ENCODE measurements around the gene FBXO3. TPM values are rescaled to one million over a fixed set of nuclear protein-coding genes. Genes with fewer than 3 reads are reported as not detected.

The FBXO3 gene, protein sequence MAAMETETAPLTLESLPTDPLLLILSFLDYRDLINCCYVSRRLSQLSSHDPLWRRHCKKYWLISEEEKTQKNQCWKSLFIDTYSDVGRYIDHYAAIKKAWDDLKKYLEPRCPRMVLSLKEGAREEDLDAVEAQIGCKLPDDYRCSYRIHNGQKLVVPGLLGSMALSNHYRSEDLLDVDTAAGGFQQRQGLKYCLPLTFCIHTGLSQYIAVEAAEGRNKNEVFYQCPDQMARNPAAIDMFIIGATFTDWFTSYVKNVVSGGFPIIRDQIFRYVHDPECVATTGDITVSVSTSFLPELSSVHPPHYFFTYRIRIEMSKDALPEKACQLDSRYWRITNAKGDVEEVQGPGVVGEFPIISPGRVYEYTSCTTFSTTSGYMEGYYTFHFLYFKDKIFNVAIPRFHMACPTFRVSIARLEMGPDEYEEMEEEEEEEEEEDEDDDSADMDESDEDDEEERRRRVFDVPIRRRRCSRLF
- total RNA-seq (2021; ENCODE audit: unreplicated experiment) (27.2 TPM), Bru-seq, nascent RNA (percentile 74 among the genes with signal in this experiment), BruChase-seq, experiment 1, labeled RNA remaining after a 6-hour chase (percentile 82 among the genes with signal in this experiment), BruChase-seq, experiment 2, labeled RNA remaining after a 2-hour chase (percentile 78 among the genes with signal in this experiment)
- polyA plus RNA-seq (2012) = 15.2 and 22.8 TPM in 2 replicates
- long read RNA-seq, transcript FBXO3-201 (11 exons, 2,397 nt) = major isoform, 45 of 67 reads
- long read RNA-seq, transcript FBXO3-202 (10 exons, 1,672 nt) = minor isoform, 6 of 67 reads
- long read RNA-seq, partial matches to known transcripts = 3 of 67 reads
- long read RNA-seq, other reads (novel, unspliced or antisense) = 13 of 67 reads

DNA sequence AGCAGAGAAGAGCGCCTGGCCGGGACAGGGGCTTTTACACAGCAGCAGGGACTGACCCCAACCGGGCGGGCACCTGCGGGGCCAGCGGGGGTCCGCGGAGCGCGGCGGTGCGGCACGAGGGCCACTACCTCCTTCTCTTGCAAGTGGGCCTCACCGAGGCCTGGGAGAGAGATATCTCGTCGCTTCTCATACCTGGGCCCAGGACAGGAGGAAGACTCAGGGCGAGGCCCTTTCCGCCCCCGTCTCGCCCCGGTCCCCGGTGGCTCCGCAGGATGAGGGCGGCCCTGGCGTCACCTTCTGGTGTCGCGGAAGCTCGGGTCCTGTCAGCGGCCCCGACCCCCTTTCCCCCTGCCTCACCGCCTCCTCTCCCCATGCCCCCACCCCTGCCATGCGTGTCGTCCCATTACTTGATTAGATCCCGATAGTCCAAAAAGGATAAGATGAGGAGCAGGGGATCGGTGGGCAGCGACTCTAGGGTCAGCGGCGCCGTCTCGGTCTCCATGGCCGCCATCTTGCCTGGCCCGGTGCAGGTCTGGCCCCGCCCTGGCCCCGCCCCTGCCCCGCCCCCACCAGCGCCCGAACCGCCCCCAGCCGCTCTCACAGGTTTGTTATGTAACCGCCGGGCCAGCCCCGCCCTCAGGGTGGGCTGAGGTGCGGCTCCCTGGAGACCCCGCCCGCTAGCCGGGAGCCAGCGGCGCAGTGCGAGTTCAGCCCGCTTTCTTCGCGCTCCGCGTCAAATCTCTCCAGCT is at the start of gene FBXO3:
Gene FBXO3, minus strand, starts transcription at position 534 of the 749 bp plus-strand sequence. Its CDS starts 23 bp downstream, at position 511.
- peak within 1 kb of the TSS; percentile 88 for H2AFZ ChIP-seq (ENCODE audit: low read depth, low read length, poor library complexity, severe bottlenecking)
- H3K36me3 ChIP-seq (ENCODE audit: control insufficient read depth in 1 of 2, insufficient read depth in 2 of 2, low read length in 2 of 2) = peaks cover 0 to 5% of the 10 kb centered on the region in 2 experiments; a peak in 2 of 4 replicates
- DNase-seq (ENCODE audit: low read depth, low spot score) = peak; percentile 40
- peak within 1 kb of the TSS; percentile 83 for H3K9ac ChIP-seq (ENCODE audit: low read length)
- peak; percentile 92 for ATAC-seq
- H4K20me1 ChIP-seq (ENCODE audit: insufficient read depth) = no peaks in the 10 kb centered on the region; the same call in 1 of the 2 replicates
- H3K79me2 ChIP-seq (ENCODE audit: insufficient read depth, low read length) = peaks cover 18% of the 10 kb centered on the region
- intact Hi-C loops (cut with micrococcal nuclease) = no loop called here
- H3K9me3 ChIP-seq (ENCODE audit: control insufficient read depth in 1 of 2, insufficient read depth in 1 of 2, low read depth in 1 of 2, low read length in 2 of 2) = no peaks in the 10 kb centered on the region
- H3K27ac ChIP-seq (ENCODE audit: low read depth, low read length) = peak within 1 kb of the TSS; percentile 24; the same call in 1 of the 2 replicates
- H3K4me1 ChIP-seq (ENCODE audit: control insufficient read depth in 1 of 2, insufficient read depth in 2 of 2, low read length in 2 of 2) = peaks cover 7 to 31% of the 10 kb centered on the region in 2 experiments; a peak in 3 of 4 replicates
- no peaks in the 10 kb centered on the region for H3K27me3 ChIP-seq (ENCODE audit: insufficient read depth, low read length)
- H3K4me2 ChIP-seq (ENCODE audit: low read length) = peak within 1 kb of the TSS; percentile 79
- RAD21 ChIA-PET (ENCODE audit: low non-redundant PET in 1 of 2, low total read pairs in 2 of 2, uncharacterized antibody in 2 of 2, unreplicated experiment in 2 of 2) = no interaction called here
- POLR2A ChIA-PET = no interaction called here
- H3K9me2 ChIP-seq (ENCODE audit: insufficient read depth) = no peaks in the 10 kb centered on the region
- TSS peak; percentile 34 for BruUV-seq (replicated peaks)
- peak within 1 kb of the TSS; percentile 82 to 91 for H3K4me3 ChIP-seq (replicated peaks in 1 of 2; ENCODE audit: low read depth in 1 of 2, low read length in 2 of 2)
- CTCF ChIA-PET = interaction anchor here (0.7 kb wide), 1 partner anchor 81 kb away, joined by 4 read pairs; no protein-coding TSS in a partner anchor
- TF ChIP-seq SIN3A (IDR thresholded peaks at IDR 0.05; ENCODE audit: low read depth) (peak; percentile 36; the same call in 1 of the 2 replicates), CBX3 (IDR thresholded peaks at IDR 0.05; ENCODE audit: low read depth) (no peak), FOSL1 (IDR thresholded peaks at IDR 0.05; ENCODE audit: low read depth) (no peak), ELF1 (IDR thresholded peaks at IDR 0.05; ENCODE audit: borderline replicate concordance, low read depth) (no peak), ZNF274 (IDR thresholded peaks at IDR 0.05; ENCODE audit: low read depth, low read length) (no peak), CEBPB (IDR thresholded peaks at IDR 0.05; ENCODE audit: low read depth) (no peak), TCF7L2 (IDR thresholded peaks at IDR 0.05; ENCODE audit: borderline replicate concordance, extremely low read depth, insufficient read depth, insufficient read length) (no peak), RAD21 (IDR thresholded peaks at IDR 0.05; ENCODE audit: low read depth) (no peak), JUND (IDR thresholded peaks at IDR 0.05) (no peak), EGR1 (IDR thresholded peaks at IDR 0.05; ENCODE audit: low read depth) (no peak)
- TF ChIP-seq, protein P1, sequence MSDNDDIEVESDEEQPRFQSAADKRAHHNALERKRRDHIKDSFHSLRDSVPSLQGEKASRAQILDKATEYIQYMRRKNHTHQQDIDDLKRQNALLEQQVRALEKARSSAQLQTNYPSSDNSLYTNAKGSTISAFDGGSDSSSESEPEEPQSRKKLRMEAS (IDR thresholded peaks at IDR 0.05) = no peak
- TF ChIP-seq, protein P2, sequence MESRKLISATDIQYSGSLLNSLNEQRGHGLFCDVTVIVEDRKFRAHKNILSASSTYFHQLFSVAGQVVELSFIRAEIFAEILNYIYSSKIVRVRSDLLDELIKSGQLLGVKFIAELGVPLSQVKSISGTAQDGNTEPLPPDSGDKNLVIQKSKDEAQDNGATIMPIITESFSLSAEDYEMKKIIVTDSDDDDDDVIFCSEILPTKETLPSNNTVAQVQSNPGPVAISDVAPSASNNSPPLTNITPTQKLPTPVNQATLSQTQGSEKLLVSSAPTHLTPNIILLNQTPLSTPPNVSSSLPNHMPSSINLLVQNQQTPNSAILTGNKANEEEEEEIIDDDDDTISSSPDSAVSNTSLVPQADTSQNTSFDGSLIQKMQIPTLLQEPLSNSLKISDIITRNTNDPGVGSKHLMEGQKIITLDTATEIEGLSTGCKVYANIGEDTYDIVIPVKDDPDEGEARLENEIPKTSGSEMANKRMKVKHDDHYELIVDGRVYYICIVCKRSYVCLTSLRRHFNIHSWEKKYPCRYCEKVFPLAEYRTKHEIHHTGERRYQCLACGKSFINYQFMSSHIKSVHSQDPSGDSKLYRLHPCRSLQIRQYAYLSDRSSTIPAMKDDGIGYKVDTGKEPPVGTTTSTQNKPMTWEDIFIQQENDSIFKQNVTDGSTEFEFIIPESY (IDR thresholded peaks at IDR 0.05; ENCODE audit: extremely low read depth, insufficient replicate concordance, low read length) = no peak
- TF ChIP-seq, protein P3, sequence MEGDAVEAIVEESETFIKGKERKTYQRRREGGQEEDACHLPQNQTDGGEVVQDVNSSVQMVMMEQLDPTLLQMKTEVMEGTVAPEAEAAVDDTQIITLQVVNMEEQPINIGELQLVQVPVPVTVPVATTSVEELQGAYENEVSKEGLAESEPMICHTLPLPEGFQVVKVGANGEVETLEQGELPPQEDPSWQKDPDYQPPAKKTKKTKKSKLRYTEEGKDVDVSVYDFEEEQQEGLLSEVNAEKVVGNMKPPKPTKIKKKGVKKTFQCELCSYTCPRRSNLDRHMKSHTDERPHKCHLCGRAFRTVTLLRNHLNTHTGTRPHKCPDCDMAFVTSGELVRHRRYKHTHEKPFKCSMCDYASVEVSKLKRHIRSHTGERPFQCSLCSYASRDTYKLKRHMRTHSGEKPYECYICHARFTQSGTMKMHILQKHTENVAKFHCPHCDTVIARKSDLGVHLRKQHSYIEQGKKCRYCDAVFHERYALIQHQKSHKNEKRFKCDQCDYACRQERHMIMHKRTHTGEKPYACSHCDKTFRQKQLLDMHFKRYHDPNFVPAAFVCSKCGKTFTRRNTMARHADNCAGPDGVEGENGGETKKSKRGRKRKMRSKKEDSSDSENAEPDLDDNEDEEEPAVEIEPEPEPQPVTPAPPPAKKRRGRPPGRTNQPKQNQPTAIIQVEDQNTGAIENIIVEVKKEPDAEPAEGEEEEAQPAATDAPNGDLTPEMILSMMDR (IDR thresholded peaks at IDR 0.05 in 2 of 3, conservative IDR thresholded peaks at IDR 0.05 in 1 of 3; ENCODE audit: borderline replicate concordance in 1 of 3, insufficient read depth in 1 of 3, low read depth in 2 of 3, low read length in 2 of 3) = no peak
- TF ChIP-seq, protein P4, sequence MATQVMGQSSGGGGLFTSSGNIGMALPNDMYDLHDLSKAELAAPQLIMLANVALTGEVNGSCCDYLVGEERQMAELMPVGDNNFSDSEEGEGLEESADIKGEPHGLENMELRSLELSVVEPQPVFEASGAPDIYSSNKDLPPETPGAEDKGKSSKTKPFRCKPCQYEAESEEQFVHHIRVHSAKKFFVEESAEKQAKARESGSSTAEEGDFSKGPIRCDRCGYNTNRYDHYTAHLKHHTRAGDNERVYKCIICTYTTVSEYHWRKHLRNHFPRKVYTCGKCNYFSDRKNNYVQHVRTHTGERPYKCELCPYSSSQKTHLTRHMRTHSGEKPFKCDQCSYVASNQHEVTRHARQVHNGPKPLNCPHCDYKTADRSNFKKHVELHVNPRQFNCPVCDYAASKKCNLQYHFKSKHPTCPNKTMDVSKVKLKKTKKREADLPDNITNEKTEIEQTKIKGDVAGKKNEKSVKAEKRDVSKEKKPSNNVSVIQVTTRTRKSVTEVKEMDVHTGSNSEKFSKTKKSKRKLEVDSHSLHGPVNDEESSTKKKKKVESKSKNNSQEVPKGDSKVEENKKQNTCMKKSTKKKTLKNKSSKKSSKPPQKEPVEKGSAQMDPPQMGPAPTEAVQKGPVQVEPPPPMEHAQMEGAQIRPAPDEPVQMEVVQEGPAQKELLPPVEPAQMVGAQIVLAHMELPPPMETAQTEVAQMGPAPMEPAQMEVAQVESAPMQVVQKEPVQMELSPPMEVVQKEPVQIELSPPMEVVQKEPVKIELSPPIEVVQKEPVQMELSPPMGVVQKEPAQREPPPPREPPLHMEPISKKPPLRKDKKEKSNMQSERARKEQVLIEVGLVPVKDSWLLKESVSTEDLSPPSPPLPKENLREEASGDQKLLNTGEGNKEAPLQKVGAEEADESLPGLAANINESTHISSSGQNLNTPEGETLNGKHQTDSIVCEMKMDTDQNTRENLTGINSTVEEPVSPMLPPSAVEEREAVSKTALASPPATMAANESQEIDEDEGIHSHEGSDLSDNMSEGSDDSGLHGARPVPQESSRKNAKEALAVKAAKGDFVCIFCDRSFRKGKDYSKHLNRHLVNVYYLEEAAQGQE (IDR thresholded peaks at IDR 0.05; ENCODE audit: low read depth) = no peak
